ENCODE results near the gene ASPA. TPM values are rescaled to one million over a fixed set of nuclear protein-coding genes. Genes with fewer than 3 reads are reported as not detected.

ASPA gene
- total and polyA plus RNA-seq, 2 of the 13 experiments (the other 11 are each of a cell fraction or from before 2014, with no cell fraction given): not detected

- in situ Hi-C loops (cut with HindIII; ENCODE audit: extremely low pct_ligation_motif_present, low pct_unique_long_range_greater_than_20kb): no loop called here
- H3K9ac ChIP-seq (ENCODE audit: insufficient read depth, low read depth, low read length): no peak overlapping the region
- BruUV-seq (replicated peaks): no TSS peak
- no peaks in the 10 kb centered on the region for H4K20me1 ChIP-seq (ENCODE audit: insufficient read depth, low read length)
- WGBS (ENCODE audit: low lambda C conversion rate): 37% methylated on average over 8 of the region's 9 CpGs
- ATAC-seq (no peak), DNase-seq (ENCODE audit: low spot score) (no peak), FAIRE-seq (no peak)
- intact Hi-C loops (cut with micrococcal nuclease; ENCODE audit: unreplicated experiment): no loop called here
- POLR2A ChIA-PET: interaction anchor here (1.1 to 1.9 kb wide), 2 partner anchors 14 to 15 kb away, joined by 3 to 7 read pairs; no protein-coding TSS in a partner anchor
- H3K27ac ChIP-seq (ENCODE audit: extremely low read length, insufficient read depth, low read length): no peak overlapping the region
- peaks cover 47% of the 10 kb centered on the region for H3K4me1 ChIP-seq (ENCODE audit: insufficient read depth, low read length)
- H3K36me3 ChIP-seq (replicated peaks in 1 of 2; ENCODE audit: control insufficient read depth in 1 of 2, insufficient read depth in 2 of 2, low read length in 2 of 2): no peaks in the 10 kb centered on the region
- no peaks in the 10 kb centered on the region; a peak in 1 of 5 replicates for H3K27me3 ChIP-seq (ENCODE audit: control insufficient read depth in 1 of 2, insufficient read depth in 2 of 2, low read length in 2 of 2)
- H3K4me3 ChIP-seq (replicated peaks in 1 of 3; ENCODE audit: insufficient read depth in 1 of 3, low read depth in 2 of 3, low read length in 3 of 3): no peak overlapping the region
- H3K4me2 ChIP-seq (ENCODE audit: low read depth, low read length): no peak overlapping the region
- no peaks in the 10 kb centered on the region for H3K9me3 ChIP-seq (ENCODE audit: low read length)
- H3K79me2 ChIP-seq (ENCODE audit: insufficient read depth, low read length): no peaks in the 10 kb centered on the region
- no peak overlapping the region for H2AFZ ChIP-seq (ENCODE audit: low read length)
- CTCF ChIA-PET (ENCODE audit: low intra/inter-chr PET ratio, low total read pairs): no interaction called here
- TF ChIP-seq SP4 (CRISPR knock-in tag; IDR thresholded peaks at IDR 0.05): no peak
- no peak for TF ChIP-seq NFIB (CRISPR knock-in tag; IDR thresholded peaks at IDR 0.05; ENCODE audit: borderline replicate concordance)
- TF ChIP-seq ZNF207 (IDR thresholded peaks at IDR 0.05; ENCODE audit: borderline replicate concordance): no peak
- TF ChIP-seq ZNF605 (CRISPR knock-in tag; IDR thresholded peaks at IDR 0.05): no peak
- TF ChIP-seq, protein P1, sequence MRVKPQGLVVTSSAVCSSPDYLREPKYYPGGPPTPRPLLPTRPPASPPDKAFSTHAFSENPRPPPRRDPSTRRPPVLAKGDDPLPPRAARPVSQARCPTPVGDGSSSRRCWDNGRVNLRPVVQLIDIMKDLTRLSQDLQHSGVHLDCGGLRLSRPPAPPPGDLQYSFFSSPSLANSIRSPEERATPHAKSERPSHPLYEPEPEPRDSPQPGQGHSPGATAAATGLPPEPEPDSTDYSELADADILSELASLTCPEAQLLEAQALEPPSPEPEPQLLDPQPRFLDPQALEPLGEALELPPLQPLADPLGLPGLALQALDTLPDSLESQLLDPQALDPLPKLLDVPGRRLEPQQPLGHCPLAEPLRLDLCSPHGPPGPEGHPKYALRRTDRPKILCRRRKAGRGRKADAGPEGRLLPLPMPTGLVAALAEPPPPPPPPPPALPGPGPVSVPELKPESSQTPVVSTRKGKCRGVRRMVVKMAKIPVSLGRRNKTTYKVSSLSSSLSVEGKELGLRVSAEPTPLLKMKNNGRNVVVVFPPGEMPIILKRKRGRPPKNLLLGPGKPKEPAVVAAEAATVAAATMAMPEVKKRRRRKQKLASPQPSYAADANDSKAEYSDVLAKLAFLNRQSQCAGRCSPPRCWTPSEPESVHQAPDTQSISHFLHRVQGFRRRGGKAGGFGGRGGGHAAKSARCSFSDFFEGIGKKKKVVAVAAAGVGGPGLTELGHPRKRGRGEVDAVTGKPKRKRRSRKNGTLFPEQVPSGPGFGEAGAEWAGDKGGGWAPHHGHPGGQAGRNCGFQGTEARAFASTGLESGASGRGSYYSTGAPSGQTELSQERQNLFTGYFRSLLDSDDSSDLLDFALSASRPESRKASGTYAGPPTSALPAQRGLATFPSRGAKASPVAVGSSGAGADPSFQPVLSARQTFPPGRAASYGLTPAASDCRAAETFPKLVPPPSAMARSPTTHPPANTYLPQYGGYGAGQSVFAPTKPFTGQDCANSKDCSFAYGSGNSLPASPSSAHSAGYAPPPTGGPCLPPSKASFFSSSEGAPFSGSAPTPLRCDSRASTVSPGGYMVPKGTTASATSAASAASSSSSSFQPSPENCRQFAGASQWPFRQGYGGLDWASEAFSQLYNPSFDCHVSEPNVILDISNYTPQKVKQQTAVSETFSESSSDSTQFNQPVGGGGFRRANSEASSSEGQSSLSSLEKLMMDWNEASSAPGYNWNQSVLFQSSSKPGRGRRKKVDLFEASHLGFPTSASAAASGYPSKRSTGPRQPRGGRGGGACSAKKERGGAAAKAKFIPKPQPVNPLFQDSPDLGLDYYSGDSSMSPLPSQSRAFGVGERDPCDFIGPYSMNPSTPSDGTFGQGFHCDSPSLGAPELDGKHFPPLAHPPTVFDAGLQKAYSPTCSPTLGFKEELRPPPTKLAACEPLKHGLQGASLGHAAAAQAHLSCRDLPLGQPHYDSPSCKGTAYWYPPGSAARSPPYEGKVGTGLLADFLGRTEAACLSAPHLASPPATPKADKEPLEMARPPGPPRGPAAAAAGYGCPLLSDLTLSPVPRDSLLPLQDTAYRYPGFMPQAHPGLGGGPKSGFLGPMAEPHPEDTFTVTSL (CRISPR knock-in tag; IDR thresholded peaks at IDR 0.05; ENCODE audit: borderline replicate concordance): no peak
- no peak for TF ChIP-seq ZIK1 (CRISPR knock-in tag; IDR thresholded peaks at IDR 0.05; ENCODE audit: borderline replicate concordance, low read depth)
- no peak for TF ChIP-seq PTBP1 (IDR thresholded peaks at IDR 0.05; ENCODE audit: low read depth, low read length, poor library complexity, severe bottlenecking)
- no peak for TF ChIP-seq ZFP36 (IDR thresholded peaks at IDR 0.05; ENCODE audit: borderline replicate concordance, low read depth, low read length, partially characterized antibody)
- no peak for TF ChIP-seq ZNF83 (CRISPR knock-in tag; IDR thresholded peaks at IDR 0.05; ENCODE audit: borderline replicate concordance)
- no peak for TF ChIP-seq ZBTB42 (CRISPR knock-in tag; IDR thresholded peaks at IDR 0.05)
- TF ChIP-seq NFE2L2 (IDR thresholded peaks at IDR 0.05; ENCODE audit: low read length): no peak
- no peak for TF ChIP-seq SP1 (IDR thresholded peaks at IDR 0.05)
- no peak for TF ChIP-seq SP1 (CRISPR knock-in tag; IDR thresholded peaks at IDR 0.05)
- TF ChIP-seq, protein P2, sequence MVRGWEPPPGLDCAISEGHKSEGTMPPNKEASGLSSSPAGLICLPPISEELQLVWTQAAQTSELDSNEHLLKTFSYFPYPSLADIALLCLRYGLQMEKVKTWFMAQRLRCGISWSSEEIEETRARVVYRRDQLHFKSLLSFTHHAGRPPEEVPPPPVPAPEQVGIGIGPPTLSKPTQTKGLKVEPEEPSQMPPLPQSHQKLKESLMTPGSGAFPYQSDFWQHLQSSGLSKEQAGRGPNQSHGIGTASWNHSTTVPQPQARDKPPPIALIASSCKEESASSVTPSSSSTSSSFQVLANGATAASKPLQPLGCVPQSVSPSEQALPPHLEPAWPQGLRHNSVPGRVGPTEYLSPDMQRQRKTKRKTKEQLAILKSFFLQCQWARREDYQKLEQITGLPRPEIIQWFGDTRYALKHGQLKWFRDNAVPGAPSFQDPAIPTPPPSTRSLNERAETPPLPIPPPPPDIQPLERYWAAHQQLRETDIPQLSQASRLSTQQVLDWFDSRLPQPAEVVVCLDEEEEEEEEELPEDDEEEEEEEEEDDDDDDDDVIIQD (CRISPR knock-in tag; IDR thresholded peaks at IDR 0.05; ENCODE audit: low read depth): no peak
- TF ChIP-seq ZNF382 (CRISPR knock-in tag; IDR thresholded peaks at IDR 0.05; ENCODE audit: borderline replicate concordance): no peak
- no peak for TF ChIP-seq TCF7 (IDR thresholded peaks at IDR 0.05; ENCODE audit: low read depth)
- TF ChIP-seq, protein P3, sequence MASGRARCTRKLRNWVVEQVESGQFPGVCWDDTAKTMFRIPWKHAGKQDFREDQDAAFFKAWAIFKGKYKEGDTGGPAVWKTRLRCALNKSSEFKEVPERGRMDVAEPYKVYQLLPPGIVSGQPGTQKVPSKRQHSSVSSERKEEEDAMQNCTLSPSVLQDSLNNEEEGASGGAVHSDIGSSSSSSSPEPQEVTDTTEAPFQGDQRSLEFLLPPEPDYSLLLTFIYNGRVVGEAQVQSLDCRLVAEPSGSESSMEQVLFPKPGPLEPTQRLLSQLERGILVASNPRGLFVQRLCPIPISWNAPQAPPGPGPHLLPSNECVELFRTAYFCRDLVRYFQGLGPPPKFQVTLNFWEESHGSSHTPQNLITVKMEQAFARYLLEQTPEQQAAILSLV (CRISPR knock-in tag; IDR thresholded peaks at IDR 0.05; ENCODE audit: borderline replicate concordance): no peak
These were observed 69.4 kb downstream of the ASPA start for GRCh38 chr17:3545151-3545550.
